Upper lobe of left lung (tissue), 6 donors: ENCODE measurements around the gene GSK3A. TPM values are rescaled to one million over a fixed set of nuclear protein-coding genes. Genes with fewer than 3 reads are reported as not detected.

Experiments used
- ATAC-seq, 2 donors: fragments of 200-7000 bp; cut with Tn5 transposase; one replicate each; pipeline ENCODE4 v1.9.1; 2022; ENCODE audit warnings: mild to moderate bottlenecking in 2 of 2, moderate library complexity in 2 of 2; ENCODE audit not compliant: low FRiP score in 2 of 2
- DNase-seq, 2 donors: peaks; one replicate each; pipeline ENCODE4 v3.0.0-alpha.2; 2019 to 2020
- H3K27ac ChIP-seq, 4 donors: fragments of 200-600 bp; sonication (generic); one replicate each; pipeline ENCODE4 v1.5.1; 2016 to 2019
- H3K27me3 ChIP-seq, 4 donors: fragments of 200-600 bp; sonication (generic); one replicate each; pipeline ENCODE4 v1.5.1; 2017 to 2019
- H3K36me3 ChIP-seq, 4 donors: fragments of 200-600 bp; sonication (generic); one replicate each; pipeline ENCODE4 v1.5.1; 2016 to 2019
- H3K4me1 ChIP-seq, 4 donors: fragments of 200-600 bp; sonication (generic); one replicate each; pipeline ENCODE4 v1.5.1; 2018 to 2019
- H3K4me3 ChIP-seq, 4 donors: fragments of 200-600 bp; sonication (generic); one replicate each; pipeline ENCODE4 v1.5.1; 2017 to 2019; ENCODE audit warnings: mild to moderate bottlenecking in 2 of 4, moderate library complexity in 1 of 4
- H3K9me3 ChIP-seq, 4 donors: fragments of 200-600 bp; sonication (generic); one replicate each; pipeline ENCODE4 v1.5.1; 2018 to 2019
- EP300 ChIP-seq, 4 donors: sonication (generic); formaldehyde crosslinking; IDR thresholded peaks; one replicate each; pipeline ENCODE4 v1.5.1; 2017; ENCODE audit warnings: antibody characterized with exemption in 4 of 4, control low read depth in 2 of 4
- POLR2A ChIP-seq, 4 donors: fragments of 450-650 bp; IDR thresholded peaks; one replicate each; pipeline ENCODE4 v1.5.1; 2016 to 2017; ENCODE audit warnings: antibody characterized with exemption in 4 of 4, mild to moderate bottlenecking in 2 of 4
- POLR2AphosphoS5 ChIP-seq, 2 donors: sonication (generic); formaldehyde crosslinking; IDR thresholded peaks; one replicate each; pipeline ENCODE4 v1.5.1; 2017; ENCODE audit warnings: antibody characterized with exemption in 2 of 2
- WGBS, 2 donors: methylation state at CpG; one replicate each; pipeline ENCODE4 v1.1.5; 2017 to 2018; 5-methylcytosine and 5-hydroxymethylcytosine counted together
- total RNA-seq, 6 donors: library from RNA; depleted of rRNA in 4 of 6; stranded (reverse); fragments of >200 nt in 4 of 6; gene quantifications; one replicate each; pipeline versions ENCODE4 v1.1.0 to v1.2.1, GENCODE V29; 2016 to 2021
- TF ChIP-seq, protein P1 (sequence below), 6 experiments: fragments of 450-650 bp in 4 of 6; fragments of 200-600 bp in 2 of 6; sonication (generic) in 2 of 6; IDR thresholded peaks; one replicate each; pipeline ENCODE4 v1.5.1; 2016 to 2019; ENCODE audit warnings: antibody characterized with exemption in 6 of 6
- donor health status: DM: no; HTN: no; CAD: no; lungs with moderate emphysema.
- donor health status: DM: no; HTN: yes; CAD: no; lungs with severe emphysema.

The GSK3A gene
- total RNA-seq, 6 donors from 2014 or later, result 33.2 to 46.9 (median 39.1) TPM

DNA sequence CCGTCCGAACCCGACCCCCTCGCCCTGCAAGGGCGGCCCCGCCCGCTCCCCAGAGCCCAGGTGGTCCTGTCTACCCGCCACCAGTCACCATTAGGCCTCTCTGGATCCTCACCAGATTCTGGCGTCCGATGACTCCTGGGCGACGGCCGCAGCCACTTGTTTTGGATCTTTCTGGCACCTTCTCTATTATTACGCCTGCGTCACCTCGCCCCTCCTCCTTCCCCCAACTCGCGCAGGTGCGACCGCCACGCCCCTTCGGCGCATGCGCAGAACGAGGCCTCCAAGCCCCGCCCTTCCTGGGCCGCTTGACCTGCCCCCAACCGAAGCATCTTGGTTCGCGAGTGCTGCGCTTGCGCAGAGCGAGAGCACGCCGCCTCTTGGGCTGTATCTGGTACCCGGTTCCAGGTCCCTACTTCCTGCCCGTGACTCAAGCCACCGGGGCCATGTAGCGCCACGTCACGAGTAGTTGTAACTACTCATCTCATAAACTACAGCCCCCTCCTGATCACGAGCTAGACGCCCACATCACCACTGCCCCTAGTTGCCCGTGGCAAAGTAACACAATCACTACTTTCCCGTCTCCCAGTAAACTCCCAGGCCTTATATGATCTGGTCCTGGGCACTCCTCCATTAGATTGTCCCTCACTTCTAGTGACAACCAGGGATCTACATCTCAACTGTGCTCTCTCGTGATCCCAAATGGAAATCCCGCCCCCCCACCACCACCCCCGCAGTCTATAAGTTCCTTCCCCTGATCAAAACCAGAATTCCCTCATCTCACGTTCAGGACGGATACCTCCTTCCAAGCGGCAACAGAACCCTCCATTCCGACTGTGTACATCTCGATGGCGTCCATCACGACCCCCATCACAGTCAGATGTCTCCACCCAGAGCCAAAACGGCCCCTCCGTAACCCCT, 24.6 kb downstream of the GSK3A start, which contains the start of gene DEDD2:
DEDD2 (minus strand) TSS at position 158 of the 918 bp plus-strand sequence. CDS start 670 bp downstream, outside the sequence.
- Histone ChIP-seq H3K9me3 (no peaks in the 10 kb centered on the region), H3K4me3 (peak within 1 kb of the TSS; percentile 67 to 91 (median 72)), H3K27me3 (no peaks in the 10 kb centered on the region), H3K36me3 (peaks cover 6 to 23% (median 10%) of the 10 kb centered on the region in 4 donors), H3K4me1 (peaks cover 31 to 67% (median 52%) of the 10 kb centered on the region in 4 donors), H3K27ac (peak within 1 kb of the TSS; percentile 84 to 97 (median 92))
- DNase-seq, result peak; percentile 99 to 100
- ATAC-seq, result peak; percentile 92 to 94
- WGBS, 2 donors, result 18 to 33% methylated on average over 34 to 55 of the region's 57 CpGs
- TF ChIP-seq POLR2A (IDR thresholded peaks at IDR 0.05), result peak in 3 of 4 donors; percentile 59 to 96 (median 91)
- TF ChIP-seq EP300 (IDR thresholded peaks at IDR 0.05), result peak in 1 of 4 donors; percentile 61
- TF ChIP-seq, protein P1, sequence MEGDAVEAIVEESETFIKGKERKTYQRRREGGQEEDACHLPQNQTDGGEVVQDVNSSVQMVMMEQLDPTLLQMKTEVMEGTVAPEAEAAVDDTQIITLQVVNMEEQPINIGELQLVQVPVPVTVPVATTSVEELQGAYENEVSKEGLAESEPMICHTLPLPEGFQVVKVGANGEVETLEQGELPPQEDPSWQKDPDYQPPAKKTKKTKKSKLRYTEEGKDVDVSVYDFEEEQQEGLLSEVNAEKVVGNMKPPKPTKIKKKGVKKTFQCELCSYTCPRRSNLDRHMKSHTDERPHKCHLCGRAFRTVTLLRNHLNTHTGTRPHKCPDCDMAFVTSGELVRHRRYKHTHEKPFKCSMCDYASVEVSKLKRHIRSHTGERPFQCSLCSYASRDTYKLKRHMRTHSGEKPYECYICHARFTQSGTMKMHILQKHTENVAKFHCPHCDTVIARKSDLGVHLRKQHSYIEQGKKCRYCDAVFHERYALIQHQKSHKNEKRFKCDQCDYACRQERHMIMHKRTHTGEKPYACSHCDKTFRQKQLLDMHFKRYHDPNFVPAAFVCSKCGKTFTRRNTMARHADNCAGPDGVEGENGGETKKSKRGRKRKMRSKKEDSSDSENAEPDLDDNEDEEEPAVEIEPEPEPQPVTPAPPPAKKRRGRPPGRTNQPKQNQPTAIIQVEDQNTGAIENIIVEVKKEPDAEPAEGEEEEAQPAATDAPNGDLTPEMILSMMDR (IDR thresholded peaks at IDR 0.05), result peak in 1 of 6 experiments; percentile 42
- TF ChIP-seq POLR2AphosphoS5 (IDR thresholded peaks at IDR 0.05), result peak; percentile 78 to 94

DNA sequence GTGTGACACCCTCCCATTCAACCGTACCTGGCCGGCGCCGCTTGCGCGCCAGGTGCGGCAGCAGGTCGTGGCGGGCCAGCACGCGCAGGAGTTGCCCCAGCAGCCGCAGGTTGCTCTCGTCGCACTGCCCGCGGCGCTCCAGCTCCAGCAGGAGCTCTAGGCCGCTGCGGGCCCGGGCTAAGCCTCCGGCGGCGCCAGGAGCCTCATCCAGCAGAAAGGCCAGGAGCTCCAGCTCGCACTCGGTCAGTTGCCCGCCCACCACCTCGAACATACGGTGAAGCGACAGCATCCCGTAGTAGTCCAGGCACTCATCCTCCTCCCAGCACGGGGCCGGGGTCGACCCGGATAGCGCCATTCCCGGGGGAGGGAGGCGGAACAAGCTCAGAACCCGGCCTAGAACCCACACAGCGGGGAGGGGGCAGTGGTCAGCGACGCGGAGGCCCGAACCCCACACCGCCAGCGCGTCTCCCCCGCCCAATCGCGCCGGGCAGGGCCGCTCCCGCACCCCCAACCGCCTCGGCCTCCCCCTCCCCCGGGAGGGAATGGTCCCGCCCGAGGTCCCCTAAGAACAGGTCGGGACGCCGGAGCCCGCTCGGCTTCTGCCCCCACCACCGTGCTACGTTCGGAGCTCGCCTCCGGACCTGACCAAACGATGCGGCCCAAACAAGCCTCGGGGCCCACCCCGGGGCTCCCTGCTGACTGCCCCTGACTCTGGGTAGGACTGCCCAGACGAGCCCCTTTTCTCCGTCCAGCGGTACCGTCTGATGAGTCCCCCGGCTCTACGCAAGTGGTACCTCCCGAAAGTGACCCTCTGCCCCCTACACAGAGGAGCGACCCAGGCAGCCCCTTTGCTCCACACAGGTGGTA, 25.5 kb downstream of the GSK3A start:
- H3K9me3 ChIP-seq, result no peaks in the 10 kb centered on the region
- peak; percentile 31 to 34 for ATAC-seq
- peak; percentile 48 to 90 for DNase-seq
- WGBS, 2 donors, result 1% methylated on average over 28 of the region's 79 CpGs; no CpG with 5 or more reads in 1 of the 2 donors
- H3K4me1 ChIP-seq, result peaks cover 27 to 68% (median 52%) of the 10 kb centered on the region in 4 donors
- no peak for TF ChIP-seq POLR2A (IDR thresholded peaks at IDR 0.05)
- TF ChIP-seq EP300 (IDR thresholded peaks at IDR 0.05), result no peak
- TF ChIP-seq POLR2AphosphoS5 (IDR thresholded peaks at IDR 0.05), result no peak
- TF ChIP-seq, protein P1 (IDR thresholded peaks at IDR 0.05), result no peak
- peak overlapping the region; percentile 84 to 97 (median 92) for H3K27ac ChIP-seq
- H3K4me3 ChIP-seq, result peak overlapping the region; percentile 67 to 91 (median 72)
- H3K36me3 ChIP-seq, result peaks cover 6 to 30% (median 13%) of the 10 kb centered on the region in 4 donors
- H3K27me3 ChIP-seq, result no peaks in the 10 kb centered on the region

DNA sequence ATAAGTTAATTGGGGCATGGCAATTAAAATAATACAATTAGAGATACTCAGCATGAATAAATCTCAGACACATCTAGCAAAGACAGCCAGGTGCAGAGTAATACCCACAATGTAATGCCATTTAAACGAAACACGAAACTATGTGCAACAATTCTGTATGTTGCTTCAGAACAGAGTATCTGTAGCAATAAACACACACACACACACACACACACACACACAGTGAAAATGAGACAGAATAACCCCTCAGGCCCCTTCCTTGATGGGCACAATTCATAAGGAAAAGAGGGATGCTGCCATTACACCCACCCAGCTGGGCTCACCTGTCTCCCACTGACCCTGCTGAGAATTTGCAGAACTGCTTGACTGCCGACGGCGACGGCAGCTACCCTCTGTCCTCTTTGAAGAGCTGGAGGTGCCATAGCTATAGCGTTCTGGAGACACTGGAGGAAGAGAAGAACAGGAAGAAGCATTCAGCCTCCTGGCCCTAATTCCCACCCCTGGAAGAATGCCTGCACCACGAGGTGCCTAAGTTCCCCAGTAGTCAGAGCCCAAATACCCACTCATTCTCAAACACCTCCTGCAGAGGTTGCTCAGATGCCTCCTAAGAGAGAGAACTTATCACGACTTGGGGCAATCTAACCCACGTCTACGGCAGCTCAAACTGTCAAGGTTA, 27.5 kb downstream of the GSK3A start:
- TF ChIP-seq, protein P1 (IDR thresholded peaks at IDR 0.05), result no peak
- no peak for TF ChIP-seq EP300 (IDR thresholded peaks at IDR 0.05)
- no peak for TF ChIP-seq POLR2A (IDR thresholded peaks at IDR 0.05)
- TF ChIP-seq POLR2AphosphoS5 (IDR thresholded peaks at IDR 0.05), result no peak
- 76 to 77% methylated on average over 11 of the region's 11 CpGs for WGBS, 2 donors
- peaks cover 16 to 55% (median 40%) of the 10 kb centered on the region in 4 donors for H3K4me1 ChIP-seq
- peak overlapping the region in 2 of 4 donors; percentile 67 to 91 for H3K4me3 ChIP-seq
- H3K36me3 ChIP-seq, result peaks cover 11 to 50% (median 23%) of the 10 kb centered on the region in 4 donors
- peak overlapping the region in 1 of 4 donors; percentile 21 for H3K27ac ChIP-seq
- no peak for ATAC-seq
- no peak for DNase-seq
- no peaks in the 10 kb centered on the region for H3K27me3 ChIP-seq
- no peaks in the 10 kb centered on the region for H3K9me3 ChIP-seq

DNA sequence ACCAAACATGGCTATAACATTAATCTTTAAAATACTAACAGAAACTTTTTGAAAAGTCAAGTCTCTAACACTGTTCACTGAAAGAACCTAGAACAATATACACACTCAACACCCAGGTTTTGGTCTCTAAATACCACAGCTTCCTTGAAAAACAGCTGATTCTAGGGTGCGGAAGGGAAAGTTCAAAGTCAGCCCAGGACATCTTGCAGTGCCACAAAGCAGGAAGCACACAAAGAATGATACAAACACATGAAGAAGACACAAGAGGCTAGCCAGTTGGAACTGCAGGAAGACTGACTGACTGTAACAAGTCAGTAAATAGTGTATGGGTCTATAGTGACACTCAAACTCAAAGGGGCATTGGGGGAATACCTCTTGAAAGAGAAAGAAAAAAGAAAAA, 29.5 kb downstream of the GSK3A start:
- H3K27ac ChIP-seq, result no peak overlapping the region
- peaks cover 23 to 70% (median 44%) of the 10 kb centered on the region in 4 donors for H3K36me3 ChIP-seq
- no peaks in the 10 kb centered on the region for H3K9me3 ChIP-seq
- H3K4me3 ChIP-seq, result no peak overlapping the region
- ATAC-seq, result no peak
- peaks cover 0 to 45% (median 24%) of the 10 kb centered on the region in 4 donors for H3K4me1 ChIP-seq
- H3K27me3 ChIP-seq, result no peaks in the 10 kb centered on the region
- WGBS, 2 donors, result 55 to 80% methylated on average over 1 of the region's 1 CpG
- TF ChIP-seq EP300 (IDR thresholded peaks at IDR 0.05), result no peak
- no peak for TF ChIP-seq POLR2AphosphoS5 (IDR thresholded peaks at IDR 0.05)
- peak in 1 of 4 donors; percentile 16 for TF ChIP-seq POLR2A (IDR thresholded peaks at IDR 0.05)
- TF ChIP-seq, protein P1 (IDR thresholded peaks at IDR 0.05), result no peak
- no peak for DNase-seq
